ENCODE measurements around the gene ACOX1. TPM values are rescaled to one million over a fixed set of nuclear protein-coding genes. Genes with fewer than 3 reads are reported as not detected.

The ACOX1 gene
- total RNA-seq, 1 donor from 2014 or later = 36.1 TPM

GRCh38 chr17:75950421-75950820, 28.5 kb downstream of the ACOX1 start:
- Mint-ChIP-seq H3K4me1 (ENCODE audit: unreplicated experiment) (no peaks in the 10 kb centered on the region), H3K27ac (ENCODE audit: unreplicated experiment) (no peak overlapping the region), H3K4me3 (ENCODE audit: unreplicated experiment) (no peak overlapping the region), H3K9me3 (ENCODE audit: unreplicated experiment) (no peaks in the 10 kb centered on the region), H3K36me3 (ENCODE audit: low read depth, unreplicated experiment) (peaks cover 25% of the 10 kb centered on the region), H3K27me3 (ENCODE audit: unreplicated experiment) (no peaks in the 10 kb centered on the region)
- no peak for DNase-seq (ENCODE audit: low spot score)
- TF ChIP-seq CTCF (IDR thresholded peaks at IDR 0.05; ENCODE audit: unreplicated experiment) = no peak

GRCh38 chr17:75945211-75945610, 33.8 kb downstream of the ACOX1 start:
- TF ChIP-seq CTCF (IDR thresholded peaks at IDR 0.05; ENCODE audit: unreplicated experiment) = no peak
- Mint-ChIP-seq H3K36me3 (ENCODE audit: low read depth, unreplicated experiment) (peaks cover 19% of the 10 kb centered on the region), H3K27me3 (ENCODE audit: unreplicated experiment) (peaks cover 5% of the 10 kb centered on the region), H3K4me1 (ENCODE audit: unreplicated experiment) (peaks cover 6% of the 10 kb centered on the region), H3K9me3 (ENCODE audit: unreplicated experiment) (no peaks in the 10 kb centered on the region), H3K27ac (ENCODE audit: unreplicated experiment) (no peak overlapping the region), H3K4me3 (ENCODE audit: unreplicated experiment) (no peak overlapping the region)
- no peak for DNase-seq (ENCODE audit: low spot score)

GRCh38 chr17:75943491-75943890, 35.5 kb downstream of the ACOX1 start:
- no peak overlapping the region for H3K4me3 Mint-ChIP-seq (ENCODE audit: unreplicated experiment)
- TF ChIP-seq CTCF (IDR thresholded peaks at IDR 0.05; ENCODE audit: unreplicated experiment) = no peak
- H3K9me3 Mint-ChIP-seq (ENCODE audit: unreplicated experiment) = no peaks in the 10 kb centered on the region
- H3K27ac Mint-ChIP-seq (ENCODE audit: unreplicated experiment) = no peak overlapping the region
- peaks cover 5% of the 10 kb centered on the region for H3K27me3 Mint-ChIP-seq (ENCODE audit: unreplicated experiment)
- no peak for DNase-seq (ENCODE audit: low spot score)
- H3K4me1 Mint-ChIP-seq (ENCODE audit: unreplicated experiment) = peaks cover 6% of the 10 kb centered on the region
- peaks cover 14% of the 10 kb centered on the region for H3K36me3 Mint-ChIP-seq (ENCODE audit: low read depth, unreplicated experiment)

GRCh38 chr17:75942473-75942872, 36.5 kb downstream of the ACOX1 start:
- H3K9me3 Mint-ChIP-seq (ENCODE audit: unreplicated experiment) = no peaks in the 10 kb centered on the region
- peaks cover 13% of the 10 kb centered on the region for H3K36me3 Mint-ChIP-seq (ENCODE audit: low read depth, unreplicated experiment)
- peaks cover 6% of the 10 kb centered on the region for H3K4me1 Mint-ChIP-seq (ENCODE audit: unreplicated experiment)
- H3K27ac Mint-ChIP-seq (ENCODE audit: unreplicated experiment) = no peak overlapping the region
- TF ChIP-seq CTCF (IDR thresholded peaks at IDR 0.05; ENCODE audit: unreplicated experiment) = no peak
- no peak overlapping the region for H3K4me3 Mint-ChIP-seq (ENCODE audit: unreplicated experiment)
- DNase-seq (ENCODE audit: low spot score) = no peak
- H3K27me3 Mint-ChIP-seq (ENCODE audit: unreplicated experiment) = peaks cover 9% of the 10 kb centered on the region

GRCh38 chr17:75941442-75941819, 37.5 kb downstream of the ACOX1 start:
- TF ChIP-seq CTCF (IDR thresholded peaks at IDR 0.05; ENCODE audit: unreplicated experiment) = no peak
- Mint-ChIP-seq H3K27me3 (ENCODE audit: unreplicated experiment) (peaks cover 9% of the 10 kb centered on the region), H3K4me3 (ENCODE audit: unreplicated experiment) (peak overlapping the region; percentile 82), H3K27ac (ENCODE audit: unreplicated experiment) (peak overlapping the region; percentile 74), H3K4me1 (ENCODE audit: unreplicated experiment) (peaks cover 6% of the 10 kb centered on the region), H3K9me3 (ENCODE audit: unreplicated experiment) (no peaks in the 10 kb centered on the region), H3K36me3 (ENCODE audit: low read depth, unreplicated experiment) (peaks cover 8% of the 10 kb centered on the region)
- no peak for DNase-seq (ENCODE audit: low spot score)

Measured in endothelial cell (in vitro differentiated cells).